ENCODE results near the gene DNAI1. TPM values are rescaled to one million over a fixed set of nuclear protein-coding genes. Genes with fewer than 3 reads are reported as not detected.
A peak's percentile ranks its signal among the peaks of the same experiment; 100 is the strongest.

DNAI1 gene
- total RNA-seq, 4 donors from 2014 or later = 0.42 to 3.9 (median 0.66) TPM; not detected in 1

GRCh38 chr9:34520096-34520495 lies 61.5 kb downstream of the DNAI1 start:
- DNase-seq (ENCODE audit: low spot score in 2 of 2) = no peak
- TF ChIP-seq, protein P1, sequence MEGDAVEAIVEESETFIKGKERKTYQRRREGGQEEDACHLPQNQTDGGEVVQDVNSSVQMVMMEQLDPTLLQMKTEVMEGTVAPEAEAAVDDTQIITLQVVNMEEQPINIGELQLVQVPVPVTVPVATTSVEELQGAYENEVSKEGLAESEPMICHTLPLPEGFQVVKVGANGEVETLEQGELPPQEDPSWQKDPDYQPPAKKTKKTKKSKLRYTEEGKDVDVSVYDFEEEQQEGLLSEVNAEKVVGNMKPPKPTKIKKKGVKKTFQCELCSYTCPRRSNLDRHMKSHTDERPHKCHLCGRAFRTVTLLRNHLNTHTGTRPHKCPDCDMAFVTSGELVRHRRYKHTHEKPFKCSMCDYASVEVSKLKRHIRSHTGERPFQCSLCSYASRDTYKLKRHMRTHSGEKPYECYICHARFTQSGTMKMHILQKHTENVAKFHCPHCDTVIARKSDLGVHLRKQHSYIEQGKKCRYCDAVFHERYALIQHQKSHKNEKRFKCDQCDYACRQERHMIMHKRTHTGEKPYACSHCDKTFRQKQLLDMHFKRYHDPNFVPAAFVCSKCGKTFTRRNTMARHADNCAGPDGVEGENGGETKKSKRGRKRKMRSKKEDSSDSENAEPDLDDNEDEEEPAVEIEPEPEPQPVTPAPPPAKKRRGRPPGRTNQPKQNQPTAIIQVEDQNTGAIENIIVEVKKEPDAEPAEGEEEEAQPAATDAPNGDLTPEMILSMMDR (IDR thresholded peaks at IDR 0.05) = no peak
- no peak for TF ChIP-seq POLR2A (IDR thresholded peaks at IDR 0.05)
- TF ChIP-seq EP300 (IDR thresholded peaks at IDR 0.05) = no peak
- Histone ChIP-seq H3K27me3 (no peaks in the 10 kb centered on the region), H3K27ac (no peak overlapping the region), H3K4me3 (no peak overlapping the region), H3K9me3 (no peaks in the 10 kb centered on the region), H3K36me3 (no peaks in the 10 kb centered on the region), H3K4me1 (peaks cover 0 to 22% (median 5%) of the 10 kb centered on the region in 4 donors)
- 89% methylated on average over 6 of the region's 6 CpGs for WGBS, 2 donors

GRCh38 chr9:34520505-34521385 lies 62.1 kb downstream of the DNAI1 start:
- Histone ChIP-seq H3K27me3 (no peaks in the 10 kb centered on the region), H3K4me1 (peaks cover 0 to 22% (median 5%) of the 10 kb centered on the region in 4 donors), H3K4me3 (no peak overlapping the region), H3K27ac (no peak overlapping the region), H3K36me3 (no peaks in the 10 kb centered on the region), H3K9me3 (no peaks in the 10 kb centered on the region)
- no peak for TF ChIP-seq POLR2A (IDR thresholded peaks at IDR 0.05)
- TF ChIP-seq, protein P1 (IDR thresholded peaks at IDR 0.05) = no peak
- TF ChIP-seq EP300 (IDR thresholded peaks at IDR 0.05) = no peak
- WGBS, 2 donors = 85 to 92% methylated on average over 5 to 6 of the region's 6 CpGs
- DNase-seq (ENCODE audit: low spot score in 2 of 2) = no peak

- DNase-seq (ENCODE audit: low spot score in 2 of 2) = no peak
- Histone ChIP-seq H3K9me3 (no peaks in the 10 kb centered on the region), H3K4me3 (peak overlapping the region in 1 of 4 donors; percentile 76), H3K27ac (peak overlapping the region in 2 of 4 donors; percentile 81 to 89), H3K27me3 (no peaks in the 10 kb centered on the region), H3K36me3 (no peaks in the 10 kb centered on the region), H3K4me1 (peaks cover 0 to 22% (median 5%) of the 10 kb centered on the region in 4 donors)
- TF ChIP-seq EP300 (IDR thresholded peaks at IDR 0.05) = no peak
- no peak for TF ChIP-seq POLR2A (IDR thresholded peaks at IDR 0.05)
- TF ChIP-seq, protein P1 (IDR thresholded peaks at IDR 0.05) = no peak
- WGBS, 2 donors = 91 to 98% methylated on average over 10 to 11 of the region's 11 CpGs
Measured at GRCh38 chr9:34521406-34522045, 62.9 kb downstream of the DNAI1 start.

DNA sequence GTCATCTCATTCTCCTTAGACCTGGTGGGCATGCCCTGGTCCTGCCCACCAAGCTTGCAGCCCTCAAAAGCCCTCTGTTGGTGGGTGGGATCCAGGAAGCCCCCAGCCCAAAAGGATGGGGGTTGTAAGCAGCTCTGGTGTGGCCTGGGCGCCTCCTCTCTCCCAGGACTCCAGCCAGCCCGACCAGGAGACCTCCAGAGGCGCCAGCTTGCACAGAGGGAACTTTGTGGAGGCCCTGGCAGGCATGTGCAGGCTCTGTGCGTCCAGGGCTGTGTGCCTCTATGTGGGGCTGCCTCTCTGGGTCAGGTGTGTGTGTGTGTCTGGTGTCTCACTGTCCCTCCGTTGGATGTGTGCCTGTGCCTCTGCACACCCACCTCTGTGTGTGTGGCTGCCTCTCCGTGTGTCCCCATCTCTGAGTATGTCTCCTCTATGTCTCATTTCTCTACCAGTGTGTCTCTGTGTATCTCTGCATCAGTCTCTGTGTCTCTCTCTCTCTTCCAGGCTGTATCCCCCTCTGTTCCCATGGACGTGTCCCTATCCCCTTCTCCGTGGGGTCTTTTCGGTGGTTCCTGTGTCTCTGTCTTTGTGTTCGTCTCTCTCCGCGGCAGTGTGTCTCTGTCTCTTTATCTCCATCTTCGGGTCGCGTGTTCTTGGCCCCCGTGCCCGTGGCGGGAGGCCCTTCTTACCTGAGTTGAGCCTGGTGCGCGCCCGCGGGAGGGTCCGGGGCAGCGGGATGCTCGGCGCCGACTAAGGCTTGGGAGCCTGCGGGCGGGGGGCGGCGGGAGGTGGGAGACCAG lies 63.7 kb downstream of the DNAI1 start:
- H3K4me1 ChIP-seq = peaks cover 0 to 22% (median 5%) of the 10 kb centered on the region in 4 donors
- no peaks in the 10 kb centered on the region for H3K27me3 ChIP-seq
- 5 to 13% methylated on average over 29 of the region's 31 CpGs for WGBS, 2 donors
- H3K36me3 ChIP-seq = no peaks in the 10 kb centered on the region
- peak overlapping the region; percentile 30 to 89 (median 74) for H3K27ac ChIP-seq
- H3K4me3 ChIP-seq = peak overlapping the region; percentile 38 to 76 (median 50)
- TF ChIP-seq EP300 (IDR thresholded peaks at IDR 0.05) = no peak
- TF ChIP-seq, protein P1 (IDR thresholded peaks at IDR 0.05) = no peak
- TF ChIP-seq POLR2A (IDR thresholded peaks at IDR 0.05) = no peak
- DNase-seq (ENCODE audit: low spot score in 2 of 2) = no peak
- no peaks in the 10 kb centered on the region for H3K9me3 ChIP-seq

Data from tibial nerve (tissue), 4 donors.